HepG2 (cell line): ENCODE data around the gene DCUN1D3. TPM values are rescaled to one million over a fixed set of nuclear protein-coding genes. Genes with fewer than 3 reads are reported as not detected.

Experiments used
- ATAC-seq: fragments of 200-7000 bp; cut with Tn5 transposase; 3 replicates; pipeline ENCODE4 v1.9.1; 2020; ENCODE audit warnings: mild to moderate bottlenecking, moderate library complexity
- BruUV-seq: library from RNA; stranded (reverse); fragments of 400-500 nt; replicated peaks from 2 replicates; lab custom pipeline; 2021; lab: Mats Ljungman, UMichigan
- CTCF ChIA-PET: fragments of 300-600 bp; formaldehyde crosslinking; extraction: SDS; loops from one replicate; lab custom pipeline; 2021; ENCODE audit warnings: low total read pairs, inconsistent platforms, low intra/inter-chr PET ratio; lab: Yijun Ruan, JAX
- POLR2A ChIA-PET: fragments of 350-600 bp; sonication (Branson Sonifier 250); formaldehyde crosslinking; loops from one replicate; lab custom pipeline; 2020; ENCODE audit warnings: antibody characterized with exemption, inconsistent platforms; lab: Yijun Ruan, JAX
- DNase-seq: peaks from one replicate; pipeline ENCODE4 v3.0.0-alpha.2; 2015; ENCODE audit warnings: low spot score
- FAIRE-seq: peaks from 3 replicates; lab custom pipeline; 2011; peaks lifted over from hg19 to GRCh38; lab: Jason Lieb, UNC
- H2AFZ ChIP-seq: one replicate; pipeline ENCODE4 v1.6.1; 2011; ENCODE audit warnings: low read length, inconsistent platforms
- H3K27ac ChIP-seq: fragments of 300-600 bp; 3 replicates; pipeline ENCODE4 v1.8.0; 2011; ENCODE audit warnings: mixed run types, mild to moderate bottlenecking, mixed read lengths, low read length, inconsistent platforms; ENCODE audit not compliant: insufficient read depth; ENCODE audit errors: extremely low read length
- H3K27me3 ChIP-seq, 2 experiments: fragments of 200-600 bp in 1 of 2; 2 replicates in 1 of 2; 3 replicates in 1 of 2; pipeline versions ENCODE4 v1.6.0 to v1.8.0; 2011; ENCODE audit warnings: low read length in 2 of 2, mild to moderate bottlenecking in 2 of 2, moderate library complexity in 2 of 2, inconsistent platforms in 1 of 2; ENCODE audit not compliant: insufficient read depth in 2 of 2, control insufficient read depth in 1 of 2
- H3K36me3 ChIP-seq, 2 experiments: fragments of 200-600 bp in 1 of 2; replicated peaks in 1 of 2; 2 replicates in 1 of 2; 3 replicates in 1 of 2; pipeline versions ENCODE4 v1.5.1 to v1.8.0; 2011; ENCODE audit warnings: low read length in 2 of 2, inconsistent platforms in 1 of 2; ENCODE audit not compliant: insufficient read depth in 2 of 2, control insufficient read depth in 1 of 2
- H3K4me1 ChIP-seq: 2 replicates; pipeline ENCODE4 v1.5.1; 2012; ENCODE audit warnings: low read length, inconsistent platforms; ENCODE audit not compliant: insufficient read depth
- H3K4me2 ChIP-seq: 2 replicates; pipeline ENCODE4 v1.6.0; 2011; ENCODE audit warnings: low read depth, low read length, inconsistent platforms
- H3K4me3 ChIP-seq, 3 experiments: fragments of 200-600 bp in 1 of 3; sonication (generic), shearing (Covaris generic) in 1 of 3; replicated peaks in 1 of 3; 2 replicates each; pipeline ENCODE4 v1.5.1; 2011 to 2016; ENCODE audit warnings: low read length in 3 of 3, inconsistent platforms in 2 of 3, low read depth in 2 of 3, mild to moderate bottlenecking in 2 of 3, control low read depth in 1 of 3, mixed read lengths in 1 of 3; ENCODE audit not compliant: insufficient read depth in 1 of 3
- H3K79me2 ChIP-seq: one replicate; pipeline ENCODE4 v1.6.1; 2011; ENCODE audit warnings: low read length, inconsistent platforms; ENCODE audit not compliant: insufficient read depth
- H3K9ac ChIP-seq: 2 replicates; pipeline ENCODE4 v1.6.0; 2011; ENCODE audit warnings: mild to moderate bottlenecking, low read depth, low read length, inconsistent platforms; ENCODE audit not compliant: insufficient read depth
- H3K9me3 ChIP-seq: 2 replicates; pipeline ENCODE4 v1.5.1; 2012; ENCODE audit warnings: mild to moderate bottlenecking, low read length
- H4K20me1 ChIP-seq: 2 replicates; pipeline ENCODE4 v1.6.0; 2011; ENCODE audit warnings: inconsistent platforms, mild to moderate bottlenecking, low read length, moderate library complexity; ENCODE audit not compliant: insufficient read depth
- E2F2 ChIP-seq: sonication (generic); formaldehyde crosslinking; IDR thresholded peaks from 2 replicates; pipeline ENCODE4 v1.4.0; 2020; ENCODE audit warnings: missing genetic modification reagents, borderline replicate concordance
- MZF1 ChIP-seq: sonication (generic); formaldehyde crosslinking; IDR thresholded peaks from 2 replicates; pipeline ENCODE4 v1.8.1; 2023; ENCODE audit warnings: mild to moderate bottlenecking, missing genetic modification reagents, borderline replicate concordance
- NFIC ChIP-seq: IDR thresholded peaks from 2 replicates; pipeline ENCODE4 v1.6.1; 2012; ENCODE audit warnings: mild to moderate bottlenecking, low read length, inconsistent platforms
- PHF20 ChIP-seq: sonication (generic); formaldehyde crosslinking; IDR thresholded peaks from 2 replicates; pipeline ENCODE4 v1.5.0; 2020; ENCODE audit warnings: mild to moderate bottlenecking, missing genetic modification reagents
- TP53 ChIP-seq: sonication (generic); formaldehyde crosslinking; conservative IDR thresholded peaks from 2 replicates; pipeline ENCODE4 v1.4.0; 2020; ENCODE audit warnings: missing genetic modification reagents
- ZNF121 ChIP-seq: sonication (generic); formaldehyde crosslinking; IDR thresholded peaks from 2 replicates; pipeline ENCODE4 v1.5.0; 2020; ENCODE audit warnings: mild to moderate bottlenecking, missing genetic modification reagents
- ZNF143 ChIP-seq: sonication (generic); formaldehyde crosslinking; IDR thresholded peaks from 2 replicates; pipeline ENCODE4 v1.4.0; 2020; ENCODE audit warnings: missing genetic modification reagents
- ZNF225 ChIP-seq: sonication (generic); formaldehyde crosslinking; IDR thresholded peaks from 2 replicates; pipeline ENCODE4 v1.4.0; 2020; ENCODE audit warnings: mild to moderate bottlenecking, missing genetic modification reagents
- ZNF333 ChIP-seq: sonication (generic); formaldehyde crosslinking; IDR thresholded peaks from 2 replicates; pipeline ENCODE4 v1.4.0; 2020; ENCODE audit warnings: mild to moderate bottlenecking, missing genetic modification reagents, borderline replicate concordance
- WGBS: methylation state at CpG from one replicate; pipeline ENCODE4 v1.1.6; 2017; ENCODE audit warnings: low lambda C conversion rate; 5-methylcytosine and 5-hydroxymethylcytosine counted together
- in situ Hi-C: cut with HindIII; loops from 2 replicates; pipeline ENCODE4 v1.10.0; 2017; ENCODE audit warnings: low pct_unique_long_range_greater_than_20kb; ENCODE audit not compliant: extremely low pct_ligation_motif_present
- intact Hi-C: fragments of 100-400 bp; cut with micrococcal nuclease; formaldehyde crosslinking; loops from one replicate; pipeline ENCODE4 v1.10.0; 2022; ENCODE audit not compliant: unreplicated experiment
- polyA plus RNA-seq, 8 experiments: library from polyadenylated mRNA; depleted of rRNA in 3 of 8; stranded (reverse) in 7 of 8; unstranded in 1 of 8; fragments of >200 nt; fragmentation: Illumina TruSeq in 4 of 8; extraction: Trizol in 4 of 8; gene quantifications; 2 replicates each; pipeline versions ENCODE4 v1.2.1 to v1.2.3, GENCODE V29; 2011 to 2016; ENCODE audit warnings: low read depth in 4 of 8, missing spikeins in 1 of 8, mixed read lengths in 1 of 8; ENCODE audit not compliant: insufficient read depth in 1 of 8
- total RNA-seq, 5 experiments: library from RNA; depleted of rRNA; stranded (reverse); fragments of >200 nt; fragmentation: Illumina TruSeq; extraction: Trizol; gene quantifications; 2 replicates each; pipeline ENCODE4 v1.2.3, GENCODE V29; 2016; ENCODE audit warnings: low read depth in 1 of 5

DCUN1D3 gene
- total and polyA plus RNA-seq, 2 of the 13 experiments (the other 11 are each of a cell fraction or from before 2014, with no cell fraction given) = 5.0 to 19.3 TPM

GRCh38 chr16:20853981-20854620 is 46.1 kb downstream of the DCUN1D3 start:
- H3K9me3 ChIP-seq = no peaks in the 10 kb centered on the region
- no peaks in the 10 kb centered on the region for H4K20me1 ChIP-seq
- DNase-seq (no peak), FAIRE-seq (no peak), ATAC-seq (no peak)
- intact Hi-C loops (loop anchor here (5.0 kb wide), 1 partner anchor 73 kb away; no protein-coding TSS in a partner anchor), in situ Hi-C loops (loop anchor here (5.0 kb wide), 1 partner anchor 228 kb away; no protein-coding TSS in a partner anchor)
- 98% methylated on average over 3 of the region's 3 CpGs for WGBS
- H3K36me3 ChIP-seq = peaks cover 2 to 11% of the 10 kb centered on the region in 2 experiments; a peak in 2 of 5 replicates
- H3K4me2 ChIP-seq = no peak overlapping the region
- ChIA-PET CTCF (no interaction called here), POLR2A (interaction anchor here (1.7 kb wide), 1 partner anchor 47 kb away, joined by 5 read pairs; the partner anchor contains the start of genes DCUN1D3 and LYRM1)
- no peak overlapping the region for H2AFZ ChIP-seq
- H3K4me1 ChIP-seq = peaks cover 30% of the 10 kb centered on the region
- H3K9ac ChIP-seq = no peak overlapping the region
- no peak overlapping the region for H3K27ac ChIP-seq
- no peaks in the 10 kb centered on the region for H3K27me3 ChIP-seq
- no peak for TF ChIP-seq ZNF143 (CRISPR knock-in tag)
- TF ChIP-seq PHF20 (CRISPR knock-in tag) = no peak
- no peak for TF ChIP-seq NFIC
- no peak for TF ChIP-seq TP53 (CRISPR knock-in tag)
- TF ChIP-seq ZNF121 (CRISPR knock-in tag) = no peak
- TF ChIP-seq E2F2 (CRISPR knock-in tag) = no peak
- TF ChIP-seq ZNF225 = no peak
- no peak for TF ChIP-seq MZF1
- TF ChIP-seq ZNF333 (CRISPR knock-in tag) = no peak
- no peaks in the 10 kb centered on the region for H3K79me2 ChIP-seq
- no peak overlapping the region for H3K4me3 ChIP-seq
- BruUV-seq = no TSS peak
